ENCODE results near the gene TRIP6.

Gene TRIP6, protein sequence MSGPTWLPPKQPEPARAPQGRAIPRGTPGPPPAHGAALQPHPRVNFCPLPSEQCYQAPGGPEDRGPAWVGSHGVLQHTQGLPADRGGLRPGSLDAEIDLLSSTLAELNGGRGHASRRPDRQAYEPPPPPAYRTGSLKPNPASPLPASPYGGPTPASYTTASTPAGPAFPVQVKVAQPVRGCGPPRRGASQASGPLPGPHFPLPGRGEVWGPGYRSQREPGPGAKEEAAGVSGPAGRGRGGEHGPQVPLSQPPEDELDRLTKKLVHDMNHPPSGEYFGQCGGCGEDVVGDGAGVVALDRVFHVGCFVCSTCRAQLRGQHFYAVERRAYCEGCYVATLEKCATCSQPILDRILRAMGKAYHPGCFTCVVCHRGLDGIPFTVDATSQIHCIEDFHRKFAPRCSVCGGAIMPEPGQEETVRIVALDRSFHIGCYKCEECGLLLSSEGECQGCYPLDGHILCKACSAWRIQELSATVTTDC

GRCh38 chr7:100867040-100867775 is at the start of gene TRIP6:
TRIP6 (plus strand) TSS chr7:100867387; CDS start chr7:100867498, 111 bp downstream.
- no peak for DNase-seq

GRCh38 chr7:100818366-100818765 is 48.8 kb upstream of the TRIP6 start:
- DNase-seq, result no peak

- no peak for DNase-seq
Observed at GRCh38 chr7:100818825-100819224, 48.4 kb upstream of the TRIP6 start.

DNA sequence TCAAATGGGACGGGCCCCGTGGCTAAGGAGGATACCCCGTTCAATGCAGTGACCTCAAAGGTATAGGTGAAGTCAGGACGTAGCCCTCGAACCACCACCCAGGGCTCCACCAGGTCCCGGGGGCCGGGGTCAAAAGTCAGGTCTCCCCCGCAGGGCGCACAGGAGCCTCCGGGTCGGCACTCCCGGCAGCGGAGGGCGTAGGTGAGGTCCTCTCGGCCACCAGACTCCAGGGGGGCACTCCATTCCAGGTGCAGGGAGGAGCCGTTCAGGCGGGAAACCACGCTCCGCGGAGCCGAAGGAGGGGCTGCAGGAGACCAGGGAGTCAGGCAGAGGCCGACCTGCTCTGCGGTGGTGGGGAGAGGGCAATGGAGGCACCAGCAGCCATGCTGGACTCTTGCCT is 47.6 kb upstream of the TRIP6 start:
- DNase-seq, result no peak

GRCh38 chr7:100822236-100823139 is 44.7 kb upstream of the TRIP6 start:
- DNase-seq, result no peak

DNA sequence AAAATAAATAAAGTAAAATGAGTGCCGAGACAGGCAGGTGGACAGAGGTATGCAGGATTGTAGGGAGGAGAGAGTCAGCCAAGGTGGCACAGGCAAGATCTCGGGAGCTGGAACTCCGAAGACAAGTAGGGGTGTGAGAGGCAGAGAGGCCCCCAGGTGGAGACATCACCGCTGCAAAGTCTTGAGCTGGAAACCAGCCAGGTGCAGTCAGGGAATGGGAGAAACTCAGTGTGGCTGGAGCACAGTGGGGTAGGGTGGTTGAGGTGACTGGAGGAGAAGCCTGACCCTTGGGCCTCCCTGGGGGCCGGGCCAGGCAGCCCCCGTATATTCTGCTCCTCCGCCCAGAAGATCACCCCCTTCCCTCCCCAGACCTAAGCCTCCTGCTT is 44.1 kb upstream of the TRIP6 start:
- DNase-seq, result no peak

GRCh38 chr7:100823534-100823933 is 43.7 kb upstream of the TRIP6 start:
- no peak for DNase-seq

GRCh38 chr7:100824499-100825214 is 42.5 kb upstream of the TRIP6 start:
- no peak for DNase-seq

GRCh38 chr7:100825215-100825671 is 41.9 kb upstream of the TRIP6 start:
- peak in 1 of 2 experiments; percentile 36 for DNase-seq

DNA sequence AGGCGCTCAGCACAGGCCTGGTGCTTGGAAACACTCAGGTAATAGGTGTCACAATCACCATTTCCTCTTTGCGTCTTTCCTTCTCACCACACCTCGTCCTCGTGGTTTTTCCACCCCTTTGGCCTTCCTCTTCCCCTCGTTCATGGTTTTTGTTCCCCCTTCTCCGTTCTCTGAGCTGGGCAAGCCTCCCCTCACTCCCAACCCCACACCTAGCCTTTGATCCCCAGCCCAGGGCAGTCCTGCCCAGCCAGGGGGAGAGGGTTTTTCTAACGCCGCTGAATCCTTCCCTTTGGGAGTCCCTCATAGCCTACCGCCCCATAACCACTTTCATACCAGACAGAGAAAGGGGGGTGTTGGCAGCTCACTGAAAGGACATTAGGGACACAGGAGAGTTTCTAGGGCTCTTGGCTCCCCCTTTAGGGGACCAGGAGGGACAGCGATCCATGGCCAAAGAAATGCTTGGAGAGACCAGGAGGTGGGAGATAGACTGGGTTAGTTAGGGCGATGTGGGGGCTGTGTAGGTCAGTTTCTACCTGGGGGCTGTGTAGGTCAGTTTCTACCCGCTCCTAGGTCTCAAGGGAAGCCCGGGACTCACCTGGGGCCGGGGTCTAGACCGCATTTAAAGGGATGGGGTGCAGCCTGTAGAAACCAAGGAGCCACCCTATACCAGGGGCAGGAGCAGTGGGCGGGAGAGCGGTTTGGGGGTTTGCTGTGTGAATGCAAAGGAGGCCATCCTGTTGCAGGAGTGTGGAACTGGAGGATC is 41.3 kb upstream of the TRIP6 start:
- DNase-seq, result peak in 1 of 2 experiments; percentile 25

GRCh38 chr7:100826514-100827329 is 40.5 kb upstream of the TRIP6 start:
- DNase-seq, result no peak

- DNase-seq, result no peak
Observed at GRCh38 chr7:100827330-100828226, 39.6 kb upstream of the TRIP6 start, which contains the start of gene EPHB4. EPHB4 (minus strand) TSS chr7:100827523; CDS start chr7:100827030, 493 bp downstream.

DNA sequence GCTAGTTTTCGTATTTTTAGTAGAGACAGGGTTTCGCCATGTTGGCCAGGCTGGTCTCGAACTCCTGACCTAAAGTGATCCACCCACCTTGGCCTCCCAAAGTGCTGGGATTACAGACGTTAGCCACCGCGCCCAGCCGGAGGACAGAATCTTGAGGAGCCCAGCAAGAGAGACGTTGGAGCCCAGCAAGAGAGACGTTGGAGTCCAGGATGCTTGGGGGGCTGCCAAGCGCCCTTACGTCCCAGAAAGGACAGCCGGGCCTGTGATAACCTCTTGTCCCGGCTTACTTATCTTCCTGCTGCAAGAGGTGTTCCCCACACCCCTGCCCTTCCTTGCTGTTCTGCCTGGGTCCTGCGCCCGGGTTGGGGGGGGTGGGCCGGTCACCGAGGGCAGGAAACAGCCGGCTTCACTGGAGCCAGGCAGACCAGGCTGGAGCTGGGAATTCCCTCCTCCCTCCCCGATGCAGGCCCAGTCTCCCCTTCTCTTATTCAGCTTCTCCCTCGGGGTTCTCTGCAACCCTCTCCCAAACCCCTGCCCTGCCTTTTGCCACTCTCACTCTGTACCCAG is 38.0 kb upstream of the TRIP6 start:
- DNase-seq, result no peak

DNA sequence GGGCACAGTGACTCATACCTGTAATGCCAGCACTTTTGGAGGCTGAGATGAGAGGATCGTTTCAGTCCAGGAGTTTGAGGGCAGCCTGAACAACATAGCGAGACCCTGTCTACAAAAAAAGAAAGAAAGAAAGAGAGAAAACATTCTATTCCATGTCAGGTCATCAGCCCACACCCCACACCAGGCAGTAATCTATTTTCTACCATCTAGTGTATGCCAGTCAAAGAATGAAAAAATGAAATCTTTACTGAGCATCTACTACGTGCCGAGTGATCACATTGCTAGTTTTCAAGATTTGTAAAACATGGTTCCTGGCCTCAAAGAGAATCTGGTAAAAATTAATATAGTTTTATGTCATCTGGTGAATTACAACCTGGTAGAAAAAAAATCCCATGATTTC is 36.8 kb upstream of the TRIP6 start:
- DNase-seq, result no peak

DNA sequence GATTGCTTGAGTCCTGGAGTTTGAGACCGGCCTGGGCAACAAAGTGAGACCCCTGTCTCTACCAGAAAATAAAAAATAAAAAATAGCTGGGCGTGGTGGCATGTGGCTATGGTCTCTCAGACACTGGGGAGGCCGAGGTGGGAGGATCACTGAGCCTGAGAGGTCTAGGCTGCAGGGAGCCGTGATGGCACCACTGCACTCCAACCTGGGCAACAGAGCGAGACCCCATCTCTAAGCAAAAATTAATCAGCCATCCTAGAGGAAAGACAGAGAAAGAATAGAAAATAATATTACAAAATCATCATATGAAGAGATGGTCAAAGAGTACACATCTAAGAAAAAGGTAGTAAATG is 34.9 kb upstream of the TRIP6 start:
- DNase-seq, result no peak

DNA sequence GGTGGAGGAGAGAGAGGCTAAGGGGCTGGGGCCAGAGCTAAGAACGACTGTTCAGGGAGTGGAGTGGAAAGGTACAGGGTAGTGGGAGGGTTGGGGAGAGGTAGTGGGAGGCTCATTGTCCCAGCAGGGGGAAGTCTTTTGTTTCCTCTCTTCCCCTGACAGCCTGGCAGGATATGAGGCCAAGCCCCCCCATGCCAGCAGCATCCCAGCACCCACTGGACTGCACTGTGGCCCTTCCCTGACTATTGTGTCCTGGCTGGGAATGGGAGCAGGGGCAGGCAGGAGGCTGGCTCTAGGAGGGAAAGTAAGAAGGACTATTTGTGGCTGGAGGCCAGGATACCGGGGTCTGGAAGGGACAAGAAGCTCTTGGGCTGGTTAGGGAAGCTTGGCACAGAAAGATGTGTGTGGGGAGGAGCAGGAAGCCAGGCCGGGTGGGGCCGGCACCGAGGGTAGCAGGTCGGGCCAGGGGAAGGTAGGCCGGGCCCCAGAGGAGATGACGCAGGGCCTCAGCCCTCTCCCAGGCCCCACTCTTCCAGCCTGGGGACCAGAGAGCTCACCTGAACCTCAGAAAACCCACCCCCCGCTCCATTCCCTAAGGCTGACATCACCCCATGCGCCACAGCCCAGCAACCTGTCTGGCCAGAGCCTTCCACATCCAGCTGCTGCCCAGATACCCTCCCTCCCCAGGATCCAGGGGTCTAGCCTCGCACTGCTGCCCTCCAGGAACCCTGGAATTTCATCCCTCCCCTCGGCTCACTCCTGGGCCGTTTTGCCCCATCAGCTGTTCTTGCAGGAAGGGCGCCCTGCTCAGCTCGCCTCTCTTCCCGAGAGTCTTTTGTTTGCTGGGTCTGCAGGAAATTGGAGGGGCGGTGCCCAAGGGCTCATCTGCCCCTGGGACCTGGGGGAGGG is 31.0 kb upstream of the TRIP6 start:
- DNase-seq, result peak in 1 of 2 experiments; percentile 45

- DNase-seq, result no peak
Observed at GRCh38 chr7:100836812-100837098, 30.4 kb upstream of the TRIP6 start.

Data from NCI-H2081 (cell line).